Stomach (tissue), 9 donors: ENCODE results near the gene LRIG1. TPM values are rescaled to one million over a fixed set of nuclear protein-coding genes. Genes with fewer than 3 reads are reported as not detected.

Experiments used
- DNase-seq, 2 donors: peaks; one replicate each; pipeline versions ENCODE4 v3.0.0 to v3.0.0-alpha.2; 2013 to 2019
- H3K27ac ChIP-seq, 5 donors: fragments of 200-600 bp in 4 of 5; sonication (generic) in 4 of 5; one replicate each; pipeline ENCODE4 v1.5.1; 2013 to 2019; ENCODE audit warnings: mild to moderate bottlenecking in 1 of 5, moderate library complexity in 1 of 5
- H3K27me3 ChIP-seq, 3 donors: fragments of 200-600 bp; sonication (generic); one replicate each; pipeline ENCODE4 v1.5.1; 2017 to 2019; ENCODE audit warnings: mixed run types in 1 of 3
- H3K36me3 ChIP-seq, 4 donors: fragments of 200-600 bp; sonication (generic); 1 replicate in 3 of 4; 2 replicates in 1 of 4; pipeline ENCODE4 v1.5.1; 2016 to 2019
- H3K4me1 ChIP-seq, 4 donors: fragments of 200-600 bp; sonication (generic); one replicate each; pipeline ENCODE4 v1.5.1; 2016 to 2019
- H3K4me3 ChIP-seq, 4 donors: fragments of 200-600 bp; sonication (generic) in 3 of 4; one replicate each; pipeline ENCODE4 v1.5.1; 2016 to 2019; ENCODE audit warnings: mild to moderate bottlenecking in 1 of 4
- H3K9me3 ChIP-seq, 4 donors: fragments of 200-600 bp; sonication (generic); one replicate each; pipeline ENCODE4 v1.5.1; 2016 to 2019
- CTCF ChIP-seq, 7 experiments: fragments of 450-650 bp in 4 of 7; fragments of 200-600 bp in 3 of 7; sonication (generic) in 3 of 7; IDR thresholded peaks; one replicate each; pipeline ENCODE4 v1.5.1; 2016 to 2019; ENCODE audit warnings: antibody characterized with exemption in 7 of 7, control low read depth in 2 of 7, mild to moderate bottlenecking in 1 of 7
- EP300 ChIP-seq: sonication (generic); formaldehyde crosslinking; IDR thresholded peaks from one replicate; pipeline ENCODE4 v1.6.1; 2017; ENCODE audit warnings: antibody characterized with exemption
- POLR2A ChIP-seq, 4 donors: fragments of 450-650 bp; IDR thresholded peaks; one replicate each; pipeline ENCODE4 v1.6.1; 2016; ENCODE audit warnings: antibody characterized with exemption in 4 of 4, control low read depth in 2 of 4, mild to moderate bottlenecking in 1 of 4, moderate library complexity in 1 of 4
- POLR2AphosphoS5 ChIP-seq, 3 donors: sonication (generic); formaldehyde crosslinking; IDR thresholded peaks; one replicate each; pipeline ENCODE4 v1.6.1; 2016; ENCODE audit warnings: antibody characterized with exemption in 3 of 3
- WGBS, 5 donors: extraction: QIAGEN DNeasy Blood & Tissue Kit in 3 of 5; methylation state at CpG; one replicate each; pipeline versions ENCODE4 v1.1.5 to v1.1.7; 2013 to 2018; 5-methylcytosine and 5-hydroxymethylcytosine counted together
- intact Hi-C: fragments of 100-400 bp; cut with DNase I; formaldehyde crosslinking; loops from one replicate; pipeline ENCODE4 v1.15.1; 2023; ENCODE audit warnings: low total_unique reads
- polyA plus RNA-seq, 3 donors: library from polyadenylated mRNA; stranded (reverse); fragments of 200-250 nt; gene quantifications; one replicate each; pipeline ENCODE4 v1.2.3, GENCODE V29; 2013
- total RNA-seq, 5 donors: library from RNA; depleted of rRNA; stranded (reverse); fragments of >200 nt; gene quantifications; one replicate each; pipeline versions ENCODE4 v1.1.0 to v1.2.3, GENCODE V29; 2014 to 2016
- donor health status: healthy with polysubstance abuse.
- donor health status: Bipolar disorder and iron deficiency.
- donor health status: healthy.

Gene LRIG1
- total and polyA plus RNA-seq, 8 donors: 20.2 to 278 (median 87.0) TPM

DNA sequence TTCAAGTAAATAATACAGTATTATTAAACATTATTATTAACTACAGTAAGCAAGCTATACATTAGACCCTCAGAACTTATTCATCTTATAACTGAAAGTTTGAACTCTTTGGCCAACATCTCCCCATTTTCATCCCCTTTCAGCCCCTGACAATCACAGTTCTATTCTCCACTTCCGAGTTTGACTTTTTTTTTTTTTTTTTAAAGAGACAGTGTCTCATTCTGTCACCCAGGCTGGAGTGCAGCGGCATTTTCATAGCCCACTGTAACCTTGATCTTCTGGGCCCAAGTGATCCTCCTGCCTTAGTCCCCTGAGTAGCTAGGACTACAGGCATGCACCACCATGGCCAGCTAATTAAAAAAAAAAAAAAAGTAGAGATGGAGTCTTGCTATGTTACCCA, 41.3 kb upstream of the LRIG1 start:
- Histone ChIP-seq H3K9me3 (no peaks in the 10 kb centered on the region), H3K27ac (no peak overlapping the region), H3K27me3 (no peaks in the 10 kb centered on the region), H3K4me3 (no peak overlapping the region), H3K36me3 (no peaks in the 10 kb centered on the region), H3K4me1 (no peaks in the 10 kb centered on the region)
- intact Hi-C loops: no loop called here
- WGBS, 5 donors: 60 to 70% (median 66%) methylated on average over 2 of the region's 2 CpGs
- TF ChIP-seq EP300 (no peak), POLR2A (IDR thresholded peaks at IDR 0.05) (no peak), POLR2AphosphoS5 (IDR thresholded peaks at IDR 0.05) (no peak), CTCF (IDR thresholded peaks at IDR 0.05) (no peak)
- DNase-seq: no peak

DNA sequence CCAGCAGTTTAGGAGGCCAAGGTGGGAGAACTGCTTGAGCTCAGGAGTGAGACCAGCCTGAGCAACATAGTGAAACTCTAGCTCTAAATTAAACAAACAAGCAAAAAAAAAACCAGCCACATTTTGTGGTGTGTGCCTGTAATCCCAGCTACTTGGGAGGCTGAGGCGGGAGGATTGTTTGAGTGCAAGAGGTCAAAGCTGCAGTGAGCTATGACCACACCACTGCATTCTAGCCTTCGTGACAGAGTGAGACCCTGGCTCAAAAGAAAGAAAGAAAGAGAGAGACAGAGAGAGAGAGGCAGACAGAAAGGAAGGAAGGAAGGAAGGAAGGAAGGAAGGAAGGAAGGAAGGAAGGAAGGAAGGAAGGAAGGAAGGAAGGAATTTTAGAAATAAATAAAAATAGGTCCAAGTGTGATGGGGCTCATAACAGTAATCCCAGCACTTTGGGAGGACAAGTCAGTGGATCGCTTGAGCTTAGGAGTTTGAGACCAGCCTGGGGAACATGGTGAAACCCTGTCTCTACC, 38.7 kb upstream of the LRIG1 start:
- Histone ChIP-seq H3K4me3 (no peak overlapping the region), H3K4me1 (no peaks in the 10 kb centered on the region), H3K27me3 (no peaks in the 10 kb centered on the region), H3K9me3 (no peaks in the 10 kb centered on the region), H3K36me3 (no peaks in the 10 kb centered on the region), H3K27ac (no peak overlapping the region)
- intact Hi-C loops: no loop called here
- 89 to 95% (median 92%) methylated on average over 3 of the region's 3 CpGs for WGBS, 5 donors
- TF ChIP-seq CTCF (IDR thresholded peaks at IDR 0.05): no peak
- TF ChIP-seq POLR2AphosphoS5 (IDR thresholded peaks at IDR 0.05): no peak
- no peak for DNase-seq

DNA sequence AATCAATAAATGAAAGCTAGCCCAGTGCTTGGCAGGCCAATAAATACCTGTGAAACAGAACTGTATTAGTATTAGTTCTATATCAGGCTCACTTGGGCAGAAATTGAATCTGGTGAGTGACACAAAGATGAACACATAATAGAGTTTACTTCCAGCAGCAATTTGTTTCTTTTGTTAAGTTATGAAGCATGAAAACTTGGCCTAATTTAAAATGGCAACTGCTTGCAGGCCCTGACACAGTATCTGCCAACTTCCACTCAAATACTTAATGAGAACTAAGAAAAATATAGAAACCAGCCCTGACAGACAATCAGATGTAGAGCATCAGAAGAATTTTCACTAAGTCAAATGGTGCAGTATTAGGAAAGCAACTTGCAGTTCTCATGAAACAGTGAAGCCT, 37.6 kb upstream of the LRIG1 start:
- DNase-seq: no peak
- Histone ChIP-seq H3K27me3 (no peaks in the 10 kb centered on the region), H3K4me1 (no peaks in the 10 kb centered on the region), H3K27ac (no peak overlapping the region), H3K36me3 (no peaks in the 10 kb centered on the region), H3K4me3 (no peak overlapping the region), H3K9me3 (no peaks in the 10 kb centered on the region)
- intact Hi-C loops: no loop called here
- TF ChIP-seq CTCF (IDR thresholded peaks at IDR 0.05) (no peak), EP300 (no peak), POLR2A (IDR thresholded peaks at IDR 0.05) (no peak), POLR2AphosphoS5 (IDR thresholded peaks at IDR 0.05) (no peak)

DNA sequence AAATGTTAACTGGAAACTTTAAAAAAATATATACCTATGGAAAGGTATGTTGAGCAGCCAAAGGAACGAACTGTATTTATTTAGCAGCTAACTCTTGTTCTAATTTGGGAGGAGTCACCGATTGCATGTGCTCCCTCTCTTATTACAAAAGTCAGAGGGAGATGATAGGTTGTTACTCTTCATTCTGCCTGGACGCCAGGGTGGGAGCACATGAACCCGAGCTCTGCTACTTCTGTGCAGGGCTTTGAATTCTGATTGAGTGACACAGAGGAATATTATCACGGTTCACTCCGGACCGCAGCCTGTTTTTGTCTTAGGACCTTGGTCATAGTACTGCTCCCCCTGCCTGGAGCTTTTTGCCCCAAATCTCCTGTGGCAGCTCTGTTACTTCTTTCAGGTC, 36.9 kb upstream of the LRIG1 start:
- Histone ChIP-seq H3K4me1 (no peaks in the 10 kb centered on the region), H3K4me3 (no peak overlapping the region), H3K9me3 (no peaks in the 10 kb centered on the region), H3K27ac (no peak overlapping the region), H3K27me3 (no peaks in the 10 kb centered on the region), H3K36me3 (no peaks in the 10 kb centered on the region)
- TF ChIP-seq CTCF (IDR thresholded peaks at IDR 0.05): no peak
- no peak for TF ChIP-seq POLR2A (IDR thresholded peaks at IDR 0.05)
- no peak for TF ChIP-seq EP300
- no peak for TF ChIP-seq POLR2AphosphoS5 (IDR thresholded peaks at IDR 0.05)
- no peak for DNase-seq
- intact Hi-C loops: no loop called here
- 86 to 93% (median 91%) methylated on average over 7 of the region's 7 CpGs for WGBS, 5 donors
